IMR-90 (cell line): Measurements from ENCODE around the gene MGA. TPM values are rescaled to one million over a fixed set of nuclear protein-coding genes. Genes with fewer than 3 reads are reported as not detected.

ENCODE experiments used
- ATAC-seq: fragments of 200-7000 bp; cut with Tn5 transposase; 2 replicates; pipeline ENCODE4 v1.9.1; 2020; ENCODE audit warnings: low read depth, mild to moderate bottlenecking, moderate library complexity
- BruUV-seq: library from RNA; stranded (reverse); fragments of 400-500 nt; replicated peaks from 2 replicates; lab custom pipeline; 2021; lab: Mats Ljungman, UMichigan
- CTCF ChIA-PET: fragments of 300-600 bp; formaldehyde crosslinking; extraction: SDS; loops from one replicate; lab custom pipeline; 2021; ENCODE audit warnings: antibody characterized with exemption; lab: Yijun Ruan, JAX
- POLR2A ChIA-PET: fragments of 300-600 bp; sonication (Branson Sonifier 250); formaldehyde crosslinking; loops from one replicate; lab custom pipeline; 2022; ENCODE audit warnings: antibody characterized with exemption; ENCODE audit not compliant: unreplicated experiment; lab: Charles Lee
- DNase-seq: peaks from one replicate; pipeline ENCODE4 v3.0.0; 2013
- H2AFZ ChIP-seq: replicated peaks from 2 replicates; pipeline ENCODE3; 2013; ENCODE audit warnings: low read length, mild to moderate bottlenecking; ENCODE audit not compliant: poor library complexity
- H2AK5ac ChIP-seq: 2 replicates; pipeline ENCODE4 v1.6.1; 2013; ENCODE audit warnings: low read depth, low read length, inconsistent platforms
- H2AK9ac ChIP-seq: replicated peaks from 2 replicates; pipeline ENCODE3; 2013; ENCODE audit warnings: mild to moderate bottlenecking, low read depth, low read length, moderate library complexity; ENCODE audit not compliant: poor library complexity
- H2BK120ac ChIP-seq: 2 replicates; pipeline ENCODE4 v1.6.1; 2013; ENCODE audit warnings: low read depth, low read length, inconsistent platforms
- H2BK15ac ChIP-seq: 3 replicates; pipeline ENCODE4 v1.6.1; 2013; ENCODE audit warnings: low read depth, low read length, inconsistent platforms
- H2BK20ac ChIP-seq: 2 replicates; pipeline ENCODE4 v1.6.1; 2013; ENCODE audit warnings: low read depth, mild to moderate bottlenecking, inconsistent platforms, low read length, moderate library complexity
- H2BK5ac ChIP-seq: 2 replicates; pipeline ENCODE4 v1.6.1; 2013; ENCODE audit warnings: mild to moderate bottlenecking, low read depth, low read length, inconsistent platforms; ENCODE audit not compliant: poor library complexity, severe bottlenecking
- H3K14ac ChIP-seq: replicated peaks from 2 replicates; pipeline ENCODE4 v1.6.1; 2013; ENCODE audit warnings: low read depth, low read length, inconsistent platforms
- H3K18ac ChIP-seq: 2 replicates; pipeline ENCODE4 v1.6.1; 2013; ENCODE audit warnings: low read depth, low read length, control low read depth
- H3K23ac ChIP-seq: 2 replicates; pipeline ENCODE4 v1.6.1; 2013; ENCODE audit warnings: low read depth, low read length, inconsistent platforms
- H3K27ac ChIP-seq: 2 replicates; pipeline ENCODE4 v1.5.1; 2013; ENCODE audit warnings: mild to moderate bottlenecking, control low read depth, low read length; ENCODE audit not compliant: insufficient read depth
- H3K27me3 ChIP-seq: 2 replicates; pipeline ENCODE4 v1.6.1; 2013; ENCODE audit warnings: low read length; ENCODE audit not compliant: control insufficient read depth, insufficient read depth
- H3K36me3 ChIP-seq: 2 replicates; pipeline ENCODE4 v1.6.1; 2013; ENCODE audit warnings: low read length, mixed read lengths; ENCODE audit not compliant: control insufficient read depth, insufficient read depth
- H3K4ac ChIP-seq: 2 replicates; pipeline ENCODE4 v1.6.1; 2013; ENCODE audit warnings: low read depth, low read length, inconsistent platforms
- H3K4me1 ChIP-seq: 2 replicates; pipeline ENCODE4 v1.6.1; 2013; ENCODE audit warnings: low read length, mixed read lengths; ENCODE audit not compliant: control insufficient read depth, insufficient read depth
- H3K4me2 ChIP-seq: 2 replicates; pipeline ENCODE4 v1.6.1; 2013; ENCODE audit warnings: low read depth, mild to moderate bottlenecking, control low read depth, low read length, moderate library complexity
- H3K4me3 ChIP-seq: 2 replicates; pipeline ENCODE4 v1.5.1; 2013; ENCODE audit warnings: low read depth, mild to moderate bottlenecking, control low read depth, low read length, moderate library complexity; ENCODE audit not compliant: insufficient read depth
- H3K56ac ChIP-seq: 2 replicates; pipeline ENCODE4 v1.6.1; 2013; ENCODE audit warnings: low read length, inconsistent platforms; ENCODE audit not compliant: insufficient read depth; ENCODE audit errors: extremely low read depth
- H3K79me1 ChIP-seq, 2 experiments: 2 replicates each; pipeline ENCODE4 v1.6.1; 2013; ENCODE audit warnings: low read length in 2 of 2, inconsistent platforms in 1 of 2, low read depth in 1 of 2
- H3K9ac ChIP-seq: 2 replicates; pipeline ENCODE4 v1.6.1; 2013; ENCODE audit warnings: low read depth, low read length, control low read depth
- H3K9me1 ChIP-seq: 2 replicates; pipeline ENCODE4 v1.6.1; 2013; ENCODE audit warnings: low read length, inconsistent platforms; ENCODE audit not compliant: insufficient read depth
- H3K9me3 ChIP-seq: 2 replicates; pipeline ENCODE4 v1.6.1; 2013; ENCODE audit warnings: low read length; ENCODE audit not compliant: control insufficient read depth, insufficient read depth
- H4K20me1 ChIP-seq: 2 replicates; pipeline ENCODE4 v1.6.1; 2013; ENCODE audit warnings: low read length, inconsistent platforms; ENCODE audit not compliant: insufficient read depth
- H4K5ac ChIP-seq: 2 replicates; pipeline ENCODE4 v1.6.1; 2013; ENCODE audit warnings: mild to moderate bottlenecking, low read depth, low read length, control low read depth
- H4K8ac ChIP-seq, 2 experiments: 2 replicates each; pipeline ENCODE4 v1.6.1; 2013; ENCODE audit warnings: low read depth in 2 of 2, low read length in 2 of 2, control low read depth in 1 of 2, inconsistent platforms in 1 of 2
- H4K91ac ChIP-seq: 2 replicates; pipeline ENCODE4 v1.6.1; 2013; ENCODE audit warnings: low read depth, low read length, inconsistent platforms; ENCODE audit not compliant: insufficient read depth
- BHLHE40 ChIP-seq: fragments of 150-350 bp; IDR thresholded peaks from 2 replicates; pipeline ENCODE4 v1.6.1; 2016; ENCODE audit warnings: mild to moderate bottlenecking, low read depth, low read length
- CEBPB ChIP-seq: IDR thresholded peaks from 2 replicates; pipeline ENCODE4 v1.6.1; 2012; ENCODE audit warnings: low read depth, low read length, improper control_type of control experiment
- CHD1 ChIP-seq: IDR thresholded peaks from 2 replicates; pipeline ENCODE4 v1.6.1; 2012; ENCODE audit warnings: low read depth, low read length, improper control_type of control experiment
- FOS ChIP-seq: fragments of 150-350 bp; IDR thresholded peaks from 2 replicates; pipeline ENCODE4 v1.6.1; 2016; ENCODE audit warnings: low read depth, low read length
- MAZ ChIP-seq: IDR thresholded peaks from 2 replicates; pipeline ENCODE4 v1.6.1; 2012; ENCODE audit warnings: low read depth, mild to moderate bottlenecking, low read length, improper control_type of control experiment, moderate library complexity, borderline replicate concordance
- NFE2L2 ChIP-seq: fragments of 150-350 bp; IDR thresholded peaks from 2 replicates; pipeline ENCODE4 v1.6.1; 2016; ENCODE audit warnings: low read depth, mild to moderate bottlenecking, low read length
- POLR2A ChIP-seq: IDR thresholded peaks from 2 replicates; pipeline ENCODE4 v1.6.1; 2012; ENCODE audit warnings: mild to moderate bottlenecking, low read depth, low read length
- RAD21 ChIP-seq: IDR thresholded peaks from 2 replicates; pipeline ENCODE4 v1.6.1; 2012; ENCODE audit warnings: low read length, improper control_type of control experiment
- RCOR1 ChIP-seq: IDR thresholded peaks from 2 replicates; pipeline ENCODE4 v1.6.1; 2012; ENCODE audit warnings: mild to moderate bottlenecking, low read length, improper control_type of control experiment; ENCODE audit not compliant: insufficient replicate concordance
- RFX5 ChIP-seq: IDR thresholded peaks from 2 replicates; pipeline ENCODE4 v1.8.0; 2012; ENCODE audit warnings: low read depth, mild to moderate bottlenecking, low read length, moderate library complexity
- WGBS, 2 experiments: methylation state at CpG; one replicate each; pipeline versions ENCODE4 v1.1.5 to v1.1.7; 2013; ENCODE audit warnings: missing lambda C conversion rate in 2 of 2; ENCODE audit not compliant: insufficient read length in 1 of 2; ENCODE audit errors: extremely low coverage in 2 of 2; 5-methylcytosine and 5-hydroxymethylcytosine counted together
- dilution Hi-C: fragments of 300-500 bp; cut with HindIII; formaldehyde crosslinking; loops from one replicate; pipeline ENCODE4 v1.14.3; 2018; ENCODE audit warnings: low sequenced_read_pairs; ENCODE audit not compliant: unreplicated experiment
- in situ Hi-C: fragments of 300-500 bp; cut with MboI; formaldehyde crosslinking; loops from 3 replicates; pipeline ENCODE4 v1.14.3; 2019; ENCODE audit warnings: low sequenced_read_pairs, inconsistent platforms, mixed read lengths
- intact Hi-C: fragments of 100-400 bp; cut with micrococcal nuclease; formaldehyde crosslinking; loops from 2 replicates; pipeline ENCODE4 v1.10.0; 2022
- polyA plus RNA-seq, 3 experiments: library from polyadenylated mRNA; depleted of rRNA; stranded (reverse); fragments of >200 nt; gene quantifications; 2 replicates each; pipeline ENCODE4 v1.2.3, GENCODE V29; 2012; ENCODE audit warnings: low replicate concordance in 1 of 3
- total RNA-seq: library from RNA; depleted of rRNA; stranded (reverse); fragments of >200 nt; gene quantifications from 2 replicates; pipeline ENCODE4 v1.2.3, GENCODE V29; 2012

The MGA gene
- total and polyA plus RNA-seq, 2 of the 4 experiments (the other 2 are of a cell fraction) = 3.2 to 38.0 TPM

DNA sequence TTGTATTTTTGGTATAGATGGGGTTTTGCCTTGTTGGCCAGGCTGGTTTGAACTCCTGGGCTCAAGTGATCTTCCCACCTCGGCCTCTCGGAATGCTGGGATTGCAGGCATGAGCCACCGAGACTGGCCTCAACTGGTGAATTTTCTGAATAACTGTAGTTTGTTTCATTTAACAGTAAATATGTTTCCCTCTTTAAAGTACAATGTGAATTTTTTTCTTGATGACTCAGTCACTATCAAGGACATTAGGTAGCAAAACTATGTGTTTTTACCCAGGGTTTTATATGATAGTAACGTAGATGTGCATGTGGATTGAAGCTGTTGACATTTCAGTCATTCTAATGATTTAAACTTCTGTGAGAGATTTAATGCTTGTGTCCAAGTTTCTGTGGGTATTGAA is 73.9 kb downstream of the MGA start:
- no peak overlapping the region for H3K23ac ChIP-seq
- no peak overlapping the region for H2AFZ ChIP-seq
- in situ Hi-C loops (no loop called here), dilution Hi-C loops (no loop called here), intact Hi-C loops (no loop called here)
- TF ChIP-seq CHD1 (no peak), RAD21 (no peak), RCOR1 (no peak), RFX5 (no peak), CEBPB (no peak), MAZ (no peak), POLR2A (no peak), NFE2L2 (no peak), FOS (no peak), BHLHE40 (no peak)
- WGBS, 2 experiments = no CpG with 5 or more reads among the region's 4 CpGs
- H3K36me3 ChIP-seq = peaks cover 24% of the 10 kb centered on the region
- H2BK120ac ChIP-seq = no peak overlapping the region
- no peak overlapping the region for H2BK15ac ChIP-seq
- H3K9me1 ChIP-seq = 0 out of 2 replicates have a peak, but pooled peaks cover 6% of the 10 kb centered on the region
- H3K9ac ChIP-seq = no peak overlapping the region
- no peak overlapping the region for H3K4me2 ChIP-seq
- H2BK5ac ChIP-seq = peak overlapping the region; percentile 22
- no peak overlapping the region for H2BK20ac ChIP-seq
- peak overlapping the region in 1 of 2 experiments; percentile 16; a peak in 1 of 4 replicates for H4K8ac ChIP-seq
- H4K20me1 ChIP-seq = no peaks in the 10 kb centered on the region
- H3K27me3 ChIP-seq = no peaks in the 10 kb centered on the region
- no peak overlapping the region for H3K18ac ChIP-seq
- ChIA-PET POLR2A (interaction anchor here (0.5 kb wide), 1 partner anchor 1116 kb away, joined by 3 read pairs; no protein-coding TSS in a partner anchor), CTCF (interaction anchor here (0.6 to 1.0 kb wide), 2 partner anchors 74 to 967 kb away, joined by 3 read pairs; partner anchors contain the start of gene MGA)
- peaks cover 3% of the 10 kb centered on the region; the same call in 1 of the 2 replicates for H3K4me1 ChIP-seq
- peaks cover 0 to 8% of the 10 kb centered on the region in 2 experiments; a peak in 2 of 4 replicates for H3K79me1 ChIP-seq
- no peaks in the 10 kb centered on the region for H3K9me3 ChIP-seq
- H4K91ac ChIP-seq = peak overlapping the region; percentile 65; the same call in 1 of the 2 replicates
- H3K27ac ChIP-seq = peak overlapping the region; percentile 30; the same call in 1 of the 2 replicates
- no peak overlapping the region for H3K4me3 ChIP-seq
- peak overlapping the region; percentile 96 for H2AK5ac ChIP-seq
- DNase-seq (peak; percentile 58), ATAC-seq (peak; percentile 81)
- no peak overlapping the region for H2AK9ac ChIP-seq
- no peak overlapping the region for H3K56ac ChIP-seq
- H4K5ac ChIP-seq = no peak overlapping the region
- H3K14ac ChIP-seq = no peak overlapping the region
- no TSS peak for BruUV-seq
- no peak overlapping the region for H3K4ac ChIP-seq
